ENCODE results near the gene ATXN7.

Gene ATXN7

DNA sequence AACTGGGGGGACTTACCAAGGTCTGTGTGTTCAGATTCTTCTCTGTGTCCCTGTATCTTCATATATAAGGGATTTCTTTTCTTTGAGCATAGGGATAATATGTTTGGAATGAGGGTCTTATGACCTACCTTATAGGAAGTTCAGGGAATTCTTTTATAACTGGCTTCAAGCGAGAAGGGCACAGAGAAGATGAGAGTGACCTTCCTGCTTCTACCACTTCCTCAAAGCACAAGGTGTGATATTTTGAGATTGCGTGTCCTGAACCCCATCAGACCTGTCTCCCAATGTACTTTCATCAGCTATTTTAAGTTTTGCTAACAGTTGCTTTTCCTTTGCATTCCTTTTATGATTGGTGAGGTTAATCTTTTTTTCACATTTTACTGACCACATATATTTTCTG, 162.7 kb downstream of the ATXN7 start:
- no peak for DNase-seq

GRCh38 chr3:64027658-64028057, 164.0 kb downstream of the ATXN7 start:
- DNase-seq = no peak

DNA sequence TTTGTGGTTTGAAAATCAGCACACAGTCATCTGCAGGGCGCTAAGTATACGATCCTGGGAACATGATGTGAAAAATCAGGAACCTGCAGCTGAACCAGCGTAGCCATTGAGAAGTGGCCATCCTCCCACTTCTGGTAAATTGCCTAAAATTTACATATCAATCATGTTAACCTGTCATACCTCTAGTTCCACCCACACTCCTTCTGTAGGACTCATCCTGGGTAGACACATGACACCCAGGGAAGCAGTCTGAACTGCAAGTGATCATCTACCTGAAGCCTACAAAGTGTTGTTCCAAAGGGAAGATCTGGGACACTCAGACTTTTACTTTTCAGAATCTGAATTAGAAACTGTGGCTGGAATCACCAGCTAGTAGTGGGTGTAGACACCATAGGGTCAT, 165.1 kb downstream of the ATXN7 start:
- DNase-seq = no peak

DNA sequence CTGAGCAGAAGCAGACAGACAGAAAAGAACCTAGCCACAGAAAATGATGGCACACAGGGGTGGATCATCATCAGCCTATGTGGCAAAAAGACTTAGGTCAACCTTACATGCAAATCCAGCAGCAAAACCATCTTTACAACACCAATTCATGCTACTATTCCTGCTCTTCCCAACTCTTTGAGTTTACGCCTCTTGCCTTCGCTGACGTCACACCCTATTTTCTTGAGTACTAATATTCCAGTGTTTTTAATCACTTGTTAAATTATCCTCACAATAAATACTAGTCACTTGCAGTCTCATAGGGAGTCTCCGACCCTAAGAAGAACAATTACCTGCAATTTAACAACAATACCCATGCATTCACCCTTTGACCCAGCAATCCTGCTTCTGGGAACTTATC, 165.6 kb downstream of the ATXN7 start:
- no peak for DNase-seq

DNA sequence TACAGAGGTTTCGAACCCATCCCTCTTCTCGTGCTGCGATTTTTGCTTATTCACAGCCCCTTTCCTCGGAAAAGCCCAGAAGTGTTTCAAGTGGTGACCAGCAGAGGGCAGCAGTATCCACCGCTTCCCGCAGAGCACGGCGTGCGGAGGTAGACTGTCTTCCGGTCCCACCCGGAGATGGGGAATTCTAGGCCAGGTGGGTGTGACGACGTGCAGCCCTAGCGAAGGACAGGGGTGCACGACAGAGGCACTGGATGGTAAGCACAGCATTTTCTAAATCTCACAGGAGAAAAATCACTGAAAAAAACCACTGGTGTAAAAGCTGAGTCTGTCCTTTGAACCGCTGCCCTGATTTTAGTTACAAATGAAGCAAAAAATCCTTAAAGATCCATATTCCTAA, 167.1 kb downstream of the ATXN7 start:
- peak; percentile 83 for DNase-seq

- DNase-seq = no peak
These were observed 168.2 kb downstream of the ATXN7 start for GRCh38 chr3:64031540-64032508.

DNA sequence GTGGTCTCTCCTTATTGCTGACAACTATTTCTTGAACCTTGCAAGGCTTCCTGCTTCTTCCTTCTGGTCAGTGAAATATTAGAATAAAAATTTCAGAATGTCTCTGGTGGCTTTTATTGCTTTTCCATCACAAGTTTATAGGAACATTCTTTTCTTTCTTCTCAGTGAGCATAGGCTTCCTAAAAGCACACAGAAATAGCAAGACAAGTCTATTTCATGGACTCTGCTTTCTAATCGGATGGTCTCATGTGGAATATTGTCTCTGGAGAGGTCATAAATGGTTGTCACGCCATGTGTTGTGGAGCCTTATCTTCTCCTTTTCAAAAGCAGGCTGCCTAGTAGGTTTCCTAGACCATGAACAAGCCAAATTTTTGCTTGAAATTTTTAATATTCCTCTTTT, 169.4 kb downstream of the ATXN7 start:
- DNase-seq = no peak

DNA sequence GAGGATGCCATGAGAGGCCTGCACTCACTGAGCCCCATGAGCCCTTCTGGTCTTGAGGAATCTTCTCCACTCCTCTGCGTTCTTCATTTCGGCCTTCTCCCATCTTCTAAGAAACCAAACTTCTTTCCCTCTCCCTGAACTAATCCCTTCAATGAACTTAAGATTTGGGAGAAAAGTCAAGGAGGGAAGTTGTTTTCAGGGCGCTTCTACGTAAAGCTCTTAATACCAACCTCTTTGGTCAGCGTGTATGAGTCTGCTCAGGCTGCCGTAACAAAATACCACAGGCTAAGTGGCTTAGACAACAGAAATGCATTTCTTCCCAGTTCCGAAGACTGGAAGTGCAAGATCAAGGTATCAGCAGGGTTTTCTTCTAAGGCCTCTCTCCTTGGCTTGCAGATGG, 173.4 kb downstream of the ATXN7 start:
- no peak for DNase-seq

- no peak for DNase-seq
These were observed 174.6 kb downstream of the ATXN7 start for GRCh38 chr3:64038253-64038767.

DNA sequence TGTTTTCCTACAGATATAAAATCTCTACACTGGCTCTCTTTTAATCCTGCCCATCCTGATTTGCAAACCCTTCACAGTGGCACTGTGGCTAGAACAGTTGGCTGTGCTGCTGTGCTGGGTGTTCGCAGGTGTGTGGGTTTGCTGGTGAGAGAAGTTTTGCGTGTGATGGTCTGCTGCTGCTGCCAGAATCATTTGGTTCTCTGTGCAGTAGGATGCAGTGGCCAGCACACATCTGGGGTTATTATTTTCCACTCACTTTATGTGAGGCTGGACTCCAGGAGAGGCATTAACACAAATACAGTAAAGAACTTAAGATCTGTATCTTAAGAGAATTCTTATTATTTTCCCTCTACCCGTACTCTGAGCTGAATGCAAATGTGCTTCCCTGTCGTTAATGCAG, 175.7 kb downstream of the ATXN7 start:
- DNase-seq = no peak

DNA sequence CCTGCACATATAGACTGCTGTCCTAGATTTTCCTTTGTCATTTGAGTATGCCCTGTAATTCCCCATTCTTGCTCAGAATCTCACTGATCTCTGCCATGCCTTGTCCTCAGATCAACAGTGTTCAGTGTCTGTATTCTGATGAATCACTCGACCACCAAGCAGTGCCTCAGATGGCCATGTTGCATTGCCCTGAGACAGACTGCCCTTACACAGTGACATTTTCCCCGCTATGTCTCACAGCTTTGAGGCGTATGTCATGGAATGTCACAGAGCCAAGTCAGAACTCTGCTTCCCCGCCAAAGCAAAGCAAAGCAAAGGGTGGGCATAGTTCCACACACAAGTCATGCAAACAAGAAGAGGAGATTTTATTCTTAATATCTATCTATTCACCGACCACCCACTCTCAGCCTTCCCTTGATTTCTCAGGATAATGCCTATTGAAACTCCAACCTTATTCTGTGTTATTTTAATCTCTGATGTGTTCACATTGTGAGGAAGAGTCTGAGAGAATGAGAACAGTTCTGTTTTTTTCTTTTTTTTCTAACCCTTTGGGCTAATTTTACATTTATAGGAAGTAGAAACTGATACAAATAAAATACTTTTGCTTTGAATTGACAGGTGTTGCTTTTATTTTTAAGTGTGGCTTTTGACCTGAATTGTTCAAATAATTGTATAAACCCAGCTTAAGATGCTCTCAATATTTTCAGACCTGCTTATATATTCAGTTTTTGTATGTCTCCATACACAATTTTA, 176.5 kb downstream of the ATXN7 start:
- DNase-seq = no peak

- no peak for DNase-seq
These were observed 179.3 kb downstream of the ATXN7 start for GRCh38 chr3:64042952-64043351.

DNA sequence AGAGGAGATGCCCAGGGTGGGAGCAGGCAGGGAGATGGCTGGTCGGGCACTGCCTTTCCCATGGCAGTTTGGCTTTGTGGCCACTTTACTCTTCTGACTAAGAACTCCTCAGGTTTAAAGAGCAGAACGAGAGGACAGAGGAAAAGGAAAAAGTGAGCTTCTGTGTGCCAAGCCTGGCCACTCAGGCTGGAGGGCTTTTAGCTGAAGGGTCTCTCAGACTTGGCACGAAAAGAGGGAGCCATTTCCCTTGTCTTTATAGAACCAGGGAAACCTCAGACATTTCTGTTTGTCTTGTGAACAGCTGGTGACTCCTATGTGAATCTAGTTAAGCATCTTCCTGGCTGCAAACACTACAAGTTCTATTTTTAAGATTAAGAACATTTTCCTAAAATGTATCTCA, 182.9 kb downstream of the ATXN7 start:
- no peak for DNase-seq

DNA sequence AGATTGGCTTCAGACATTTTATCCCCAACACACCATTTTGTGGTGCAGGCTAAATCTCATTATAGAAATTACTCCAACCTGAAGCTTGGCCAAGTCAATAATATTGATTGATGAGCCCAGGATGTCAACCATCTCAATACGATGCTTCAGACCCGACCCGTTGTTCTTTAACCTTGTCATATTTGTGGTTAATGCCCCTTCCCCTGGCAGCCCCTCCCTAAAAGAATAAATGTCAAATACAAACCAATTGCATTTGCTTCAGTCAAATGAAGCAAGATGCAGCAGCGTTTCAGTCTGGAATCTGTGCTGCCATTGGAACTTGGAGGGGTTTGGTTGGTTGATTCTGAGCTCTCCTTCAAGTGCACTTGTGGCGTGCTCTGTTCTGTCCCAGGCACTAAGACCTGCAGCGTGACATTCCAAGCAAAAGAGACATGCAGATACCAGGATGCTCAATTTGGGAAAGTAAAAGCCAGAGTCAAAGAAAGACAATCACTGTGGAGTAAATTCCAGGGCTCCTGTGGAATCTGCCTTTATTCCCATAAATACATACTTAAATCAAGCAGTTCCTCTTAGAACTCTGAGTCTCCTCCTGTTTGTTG, 183.4 kb downstream of the ATXN7 start:
- no peak for DNase-seq

DNA sequence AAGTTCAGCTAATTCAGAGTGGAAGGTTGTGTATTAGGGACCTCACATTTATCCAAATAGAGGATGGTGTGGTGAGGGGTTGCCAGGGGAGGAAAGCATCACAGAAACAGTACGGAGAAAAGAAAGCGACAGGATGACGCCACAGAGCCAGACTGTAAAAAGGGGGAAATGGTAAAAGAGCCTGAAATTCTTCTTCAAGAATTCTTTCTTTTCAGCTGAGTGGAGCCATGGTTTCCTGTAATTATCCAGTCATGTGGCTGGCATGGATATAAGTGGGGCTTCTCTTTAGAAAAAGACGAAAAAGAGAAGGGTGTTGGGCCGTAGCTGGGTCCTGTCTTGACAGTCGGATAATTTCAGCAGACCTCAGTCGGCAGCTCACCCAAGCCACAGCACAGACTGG, 184.1 kb downstream of the ATXN7 start:
- no peak for DNase-seq

DNA sequence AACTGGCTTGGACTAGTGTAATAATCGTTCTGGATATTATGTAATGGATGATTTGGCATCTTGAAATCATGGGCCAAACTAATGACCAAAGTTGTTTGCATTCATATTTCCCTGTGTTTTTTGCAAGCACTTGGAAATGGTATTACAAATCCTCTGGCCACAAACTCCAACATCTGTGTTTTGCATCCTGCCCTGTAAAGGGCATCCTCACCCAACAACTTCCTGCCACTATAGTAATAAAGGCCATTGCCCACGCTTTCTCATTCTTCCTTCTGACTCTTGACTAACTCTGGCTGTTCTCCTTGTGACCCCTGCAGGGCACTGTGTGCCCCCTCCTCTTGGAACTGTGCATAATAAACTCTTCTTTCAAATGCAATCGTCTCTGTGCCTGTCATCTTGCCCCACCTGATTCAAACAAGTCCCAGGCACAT, 185.0 kb downstream of the ATXN7 start:
- no peak for DNase-seq

DNA sequence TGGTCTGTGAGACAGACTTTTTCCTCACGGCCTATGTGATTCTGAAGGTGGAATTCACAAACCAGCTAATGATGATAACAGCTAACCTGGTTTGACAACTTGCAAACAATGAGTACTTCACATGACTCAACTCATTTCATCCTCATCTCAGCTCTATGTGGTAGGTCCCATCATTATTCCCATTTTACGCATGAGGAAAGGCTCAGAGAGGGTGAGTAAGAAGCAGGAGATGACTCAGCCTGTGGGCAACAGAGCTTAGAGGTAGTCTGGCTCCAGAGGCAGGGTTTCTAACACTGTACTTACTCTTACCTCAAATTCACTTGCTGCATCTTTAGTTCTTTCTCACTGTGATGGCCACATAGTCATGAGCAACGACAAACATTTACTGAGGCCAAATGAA, 185.5 kb downstream of the ATXN7 start:
- no peak for DNase-seq

DNA sequence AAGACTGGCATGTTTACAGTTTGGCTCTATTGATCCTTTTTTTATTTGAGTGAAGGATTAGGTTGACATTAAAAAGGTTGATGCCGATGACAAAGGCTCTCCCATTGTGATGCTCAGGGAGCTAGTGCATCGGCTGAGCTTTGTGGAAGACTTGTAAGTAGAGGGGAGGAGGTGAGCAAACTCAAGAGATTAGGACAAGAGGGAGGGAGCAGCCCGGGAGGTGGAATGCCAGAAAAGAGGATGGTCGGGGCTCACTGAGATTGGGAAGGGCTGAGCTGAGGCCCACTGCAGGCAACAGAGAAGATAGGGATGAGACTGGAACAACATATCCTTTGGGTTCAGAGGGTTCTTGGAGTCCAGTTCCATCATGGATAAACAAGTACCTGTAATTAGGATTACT, 186.2 kb downstream of the ATXN7 start:
- no peak for DNase-seq
